GM12878 (cell line): ENCODE measurements around the gene ZNF134. TPM values are rescaled to one million over a fixed set of nuclear protein-coding genes. Genes with fewer than 3 reads are reported as not detected.

Experiments used
- CBX5 ChIP-seq: sonication (generic); IDR thresholded peaks from 2 replicates; pipeline ENCODE4 v1.6.1; 2016; ENCODE audit warnings: low read depth, moderate library complexity, mild to moderate bottlenecking, inconsistent platforms
- CUX1 ChIP-seq: IDR thresholded peaks from 2 replicates; pipeline ENCODE4 v1.6.1; 2012; ENCODE audit warnings: improper control_type of control experiment, low read depth, low read length; ENCODE audit not compliant: insufficient replicate concordance
- DPF2 ChIP-seq: fragments of 450-650 bp; IDR thresholded peaks from 2 replicates; pipeline ENCODE4 v1.6.1; 2017; ENCODE audit warnings: mild to moderate bottlenecking
- EGR1 ChIP-seq, 2 experiments: IDR thresholded peaks; 1 replicate in 1 of 2; 2 replicates in 1 of 2; pipeline ENCODE4 v1.6.1; 2011 to 2012; ENCODE audit warnings: low read depth in 2 of 2, low read length in 2 of 2, borderline replicate concordance in 1 of 2, mild to moderate bottlenecking in 1 of 2, moderate library complexity in 1 of 2
- NR2C1 ChIP-seq: fragments of 450-650 bp; IDR thresholded peaks from 2 replicates; pipeline ENCODE4 v1.6.1; 2017; ENCODE audit warnings: antibody characterized with exemption, mild to moderate bottlenecking, moderate library complexity
- SP1 ChIP-seq: IDR thresholded peaks from one replicate; pipeline ENCODE4 v1.6.1; 2011; ENCODE audit warnings: low read depth, low read length
- TCF7 ChIP-seq: IDR thresholded peaks from 2 replicates; pipeline ENCODE4 v1.6.1; 2014; ENCODE audit warnings: antibody characterized with exemption, borderline replicate concordance
- USF1 ChIP-seq: IDR thresholded peaks from 2 replicates; pipeline ENCODE4 v1.6.1; 2011; ENCODE audit warnings: borderline replicate concordance, low read depth, mild to moderate bottlenecking, moderate library complexity, mixed read lengths, low read length; ENCODE audit not compliant: insufficient read depth; ENCODE audit errors: extremely low read length
- ZNF24 ChIP-seq: fragments of 450-650 bp; IDR thresholded peaks from 2 replicates; pipeline ENCODE4 v1.6.1; 2017; ENCODE audit warnings: antibody characterized with exemption, mild to moderate bottlenecking
- polyA plus RNA-seq, 11 experiments: library from polyadenylated mRNA; depleted of rRNA in 4 of 11; unstranded in 6 of 11; stranded (reverse) in 5 of 11; fragments of >200 nt; fragmentation: Nextera tagmentation in 4 of 11; fragmentation: Illumina TruSeq in 1 of 11; extraction: Ambion mirVana in 4 of 11; extraction: Trizol in 1 of 11; gene quantifications; 1 replicate in 1 of 11; 2 replicates in 10 of 11; pipeline versions ENCODE4 v1.2.1 to v1.2.3, GENCODE V29; 2011 to 2016; ENCODE audit warnings: inconsistent platforms in 2 of 11, missing spikeins in 2 of 11, low read depth in 1 of 11
- total RNA-seq, 4 experiments: library from RNA; depleted of rRNA in 3 of 4; stranded (reverse); fragments of >200 nt in 3 of 4; fragmentation: Illumina TruSeq in 1 of 4; extraction: Trizol in 1 of 4; gene quantifications; 2 replicates each; pipeline versions ENCODE4 v1.2.1 to v1.2.3, GENCODE V29; 2013 to 2021

Gene ZNF134
- total and polyA plus RNA-seq, 10 of the 15 experiments (the other 5 are each of a cell fraction or from before 2014, with no cell fraction given): 1.6 to 17.6 (median 9.7) TPM

GRCh38 chr19:57566396-57567265, 47.4 kb upstream of the ZNF134 start (continued):
- TF ChIP-seq EGR1 (IDR thresholded peaks at IDR 0.05; ENCODE audit: borderline replicate concordance in 1 of 2, low read depth in 2 of 2, low read length in 2 of 2): no peak
- no peak for TF ChIP-seq TCF7
- TF ChIP-seq USF1: peak; percentile 6
- peak; percentile 100 for TF ChIP-seq CBX5
- no peak for TF ChIP-seq ZNF24
- TF ChIP-seq DPF2: no peak
- TF ChIP-seq SP1: peak; percentile 38
- TF ChIP-seq CUX1: no peak
- TF ChIP-seq NR2C1: no peak
